Astrocyte of the cerebellum (primary cell): Measurements from ENCODE around the gene CXCL8.

ENCODE experiments used
- DNase-seq: peaks from one replicate; pipeline ENCODE4 v3.0.0-alpha.2; 2011; ENCODE audit warnings: low read depth
- H3K4me3 ChIP-seq: 2 replicates; pipeline ENCODE4 v1.5.1; 2011; ENCODE audit warnings: mild to moderate bottlenecking, low read depth, low read length, moderate library complexity
- CTCF ChIP-seq: IDR thresholded peaks from 2 replicates; pipeline ENCODE4 v1.5.1; 2012; ENCODE audit warnings: low read length, low read depth, moderate library complexity, mild to moderate bottlenecking; ENCODE audit errors: missing control alignments
- in situ Hi-C: cut with HindIII; loops from 2 replicates; pipeline ENCODE4 v1.10.0; 2017; ENCODE audit warnings: low sequenced_read_pairs

Gene CXCL8

DNA sequence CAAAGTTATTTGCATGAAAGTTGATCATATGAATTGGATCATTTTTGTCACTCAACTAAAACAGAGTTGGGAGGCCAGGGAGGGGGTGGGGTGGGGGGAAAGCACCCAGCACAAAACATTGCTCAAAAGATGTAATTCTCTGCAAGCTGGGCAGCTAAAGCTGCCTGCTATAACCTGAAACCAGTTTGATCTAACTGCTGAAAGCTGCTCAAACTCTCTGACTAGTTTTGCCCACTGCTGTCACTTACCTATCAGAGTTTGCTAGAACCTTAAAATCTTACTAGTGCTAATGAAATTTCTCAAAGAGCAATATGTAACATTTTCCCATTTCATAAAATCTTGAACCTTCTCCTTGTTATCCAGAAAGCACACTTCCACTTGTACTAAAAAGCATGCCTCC is 10.4 kb downstream of the CXCL8 start:
- no peak for DNase-seq
- no peak for TF ChIP-seq CTCF
- H3K4me3 ChIP-seq: no peak overlapping the region
- in situ Hi-C loops: no loop called here

DNA sequence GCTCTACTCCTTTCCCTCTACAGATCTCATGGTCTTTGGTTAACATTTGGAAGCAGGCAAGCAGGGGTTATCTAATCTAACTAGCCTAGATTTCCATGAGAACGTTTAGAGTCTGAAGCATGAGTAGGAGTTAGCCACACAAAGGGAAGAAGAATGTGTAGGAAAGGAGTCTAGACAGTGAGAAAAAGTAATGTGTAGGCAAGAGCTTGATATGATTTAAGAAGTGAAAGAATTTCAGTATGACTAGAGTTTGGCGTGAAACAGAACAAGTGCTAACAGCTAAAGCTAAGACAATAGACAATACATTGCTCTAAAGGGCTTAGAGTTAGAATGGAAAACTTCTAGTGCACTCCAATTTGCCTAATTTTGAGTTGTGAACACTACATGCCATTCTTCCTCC is 10.8 kb downstream of the CXCL8 start:
- in situ Hi-C loops: no loop called here
- no peak for TF ChIP-seq CTCF
- no peak overlapping the region for H3K4me3 ChIP-seq
- no peak for DNase-seq

GRCh38 chr4:73751830-73752229 is 11.5 kb downstream of the CXCL8 start:
- TF ChIP-seq CTCF: no peak
- no peak overlapping the region for H3K4me3 ChIP-seq
- no peak for DNase-seq
- in situ Hi-C loops: no loop called here

GRCh38 chr4:73752424-73752823 is 12.1 kb downstream of the CXCL8 start:
- TF ChIP-seq CTCF: no peak
- no peak for DNase-seq
- no peak overlapping the region for H3K4me3 ChIP-seq
- in situ Hi-C loops: no loop called here

DNA sequence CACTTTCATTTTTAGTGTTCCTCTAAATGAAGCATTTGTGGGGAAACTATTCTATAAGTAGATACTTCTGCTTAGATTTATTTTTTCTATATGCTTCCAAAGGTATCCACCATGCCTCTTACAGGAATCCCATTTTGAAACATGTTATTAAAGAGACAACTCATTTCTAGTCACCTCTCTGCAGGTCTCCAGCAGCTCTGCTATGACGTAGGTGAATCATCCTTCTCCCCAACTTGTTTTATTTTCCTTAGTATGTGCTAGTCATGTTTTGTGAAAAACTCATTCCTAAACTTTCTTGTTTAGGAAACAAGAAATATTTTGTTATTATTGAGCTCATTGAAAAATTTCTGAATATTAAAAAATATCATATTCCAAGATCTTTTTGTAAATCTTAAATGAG is 12.8 kb downstream of the CXCL8 start:
- DNase-seq: no peak
- TF ChIP-seq CTCF: no peak
- no peak overlapping the region for H3K4me3 ChIP-seq
- in situ Hi-C loops: no loop called here

DNA sequence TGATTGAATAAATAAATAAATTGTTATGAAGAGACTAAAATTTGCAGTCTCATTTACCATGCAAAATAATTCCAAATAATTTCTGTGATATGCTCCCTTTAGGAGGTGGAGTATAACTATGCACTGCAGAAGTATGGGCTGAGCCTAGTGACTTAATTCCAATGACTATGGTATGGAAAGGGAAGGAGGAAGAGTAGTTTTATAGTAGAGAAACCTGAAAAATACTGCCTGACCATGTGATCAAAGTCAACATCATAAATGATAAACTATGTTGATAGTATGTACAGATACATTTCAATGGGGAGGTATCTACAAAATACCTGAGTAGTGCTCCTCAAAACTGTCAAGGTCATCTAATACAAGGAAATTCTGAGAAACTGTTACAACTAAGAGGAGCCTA is 14.6 kb downstream of the CXCL8 start:
- no peak for TF ChIP-seq CTCF
- DNase-seq: no peak
- in situ Hi-C loops: no loop called here
- H3K4me3 ChIP-seq: no peak overlapping the region

GRCh38 chr4:73759357-73759756 is 19.0 kb downstream of the CXCL8 start:
- H3K4me3 ChIP-seq: no peak overlapping the region
- in situ Hi-C loops: no loop called here
- no peak for DNase-seq
- TF ChIP-seq CTCF: no peak
